ENCODE results near the gene CRTAC1.
A peak's percentile ranks its signal among the peaks of the same experiment; 100 is the strongest.

Gene CRTAC1

DNA sequence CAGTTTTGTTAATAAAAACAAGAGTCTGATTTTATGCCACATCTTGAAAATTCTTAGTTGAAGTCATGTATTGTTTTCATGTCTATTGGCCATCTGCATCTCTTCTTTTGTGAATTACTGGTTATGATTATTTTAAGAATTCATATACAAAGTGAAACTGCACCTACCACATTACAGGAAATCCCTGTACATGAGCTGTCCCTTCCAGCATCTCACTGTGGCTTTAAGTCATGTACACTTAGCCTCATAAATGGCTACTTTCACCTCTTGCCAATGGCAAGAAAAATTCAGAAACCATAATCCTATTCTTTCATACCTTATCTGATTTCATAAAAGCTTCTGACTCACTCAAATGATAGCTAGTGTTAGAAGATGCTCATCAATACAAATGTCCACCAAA lies 48.6 kb downstream of the CRTAC1 start:
- no peak for DNase-seq
- intact Hi-C loops (cut with DNase I), result no loop called here

DNA sequence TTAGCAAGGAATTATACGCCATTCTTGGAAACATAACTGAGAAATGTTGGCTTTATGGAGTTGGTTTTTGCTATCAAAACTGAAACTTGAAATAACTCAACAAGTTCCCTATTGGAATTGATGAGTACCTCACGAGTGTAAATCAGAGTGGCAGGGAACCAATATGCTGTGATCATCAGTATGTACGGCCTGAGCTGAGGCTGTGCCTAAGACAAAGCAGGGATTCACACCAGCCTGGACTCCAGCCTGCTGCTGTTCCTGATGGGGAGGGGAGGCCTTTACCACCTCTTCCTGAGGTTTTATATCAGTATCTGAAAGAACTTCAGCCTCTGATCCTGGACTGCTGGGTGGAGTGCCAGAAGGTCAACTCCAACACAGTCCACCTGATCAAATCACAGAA lies 52.7 kb downstream of the CRTAC1 start:
- intact Hi-C loops (cut with DNase I), result no loop called here
- peak in 31 of 42 donors; percentile 18 to 73 (median 40) for DNase-seq

DNA sequence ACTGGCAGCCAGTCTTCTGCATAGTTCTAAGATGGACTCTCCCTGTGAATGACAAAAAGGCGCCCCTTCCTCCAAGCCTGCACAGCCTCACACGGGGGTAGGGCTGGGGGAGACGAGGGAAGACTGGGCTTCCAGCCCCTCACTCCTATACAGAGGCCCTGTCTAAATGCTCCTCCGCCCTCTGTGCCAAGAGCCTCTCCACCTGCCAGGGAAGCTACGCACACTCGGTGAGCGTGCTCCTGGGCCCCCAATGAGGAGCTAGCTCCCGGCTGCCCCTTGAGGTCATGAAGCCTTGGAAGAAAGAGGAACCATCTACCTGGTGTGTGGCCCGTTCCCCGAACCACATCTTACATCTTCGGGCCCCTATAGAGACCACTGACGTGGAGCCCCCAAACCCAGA lies 54.8 kb downstream of the CRTAC1 start:
- intact Hi-C loops (cut with DNase I), result no loop called here
- no peak for DNase-seq

DNA sequence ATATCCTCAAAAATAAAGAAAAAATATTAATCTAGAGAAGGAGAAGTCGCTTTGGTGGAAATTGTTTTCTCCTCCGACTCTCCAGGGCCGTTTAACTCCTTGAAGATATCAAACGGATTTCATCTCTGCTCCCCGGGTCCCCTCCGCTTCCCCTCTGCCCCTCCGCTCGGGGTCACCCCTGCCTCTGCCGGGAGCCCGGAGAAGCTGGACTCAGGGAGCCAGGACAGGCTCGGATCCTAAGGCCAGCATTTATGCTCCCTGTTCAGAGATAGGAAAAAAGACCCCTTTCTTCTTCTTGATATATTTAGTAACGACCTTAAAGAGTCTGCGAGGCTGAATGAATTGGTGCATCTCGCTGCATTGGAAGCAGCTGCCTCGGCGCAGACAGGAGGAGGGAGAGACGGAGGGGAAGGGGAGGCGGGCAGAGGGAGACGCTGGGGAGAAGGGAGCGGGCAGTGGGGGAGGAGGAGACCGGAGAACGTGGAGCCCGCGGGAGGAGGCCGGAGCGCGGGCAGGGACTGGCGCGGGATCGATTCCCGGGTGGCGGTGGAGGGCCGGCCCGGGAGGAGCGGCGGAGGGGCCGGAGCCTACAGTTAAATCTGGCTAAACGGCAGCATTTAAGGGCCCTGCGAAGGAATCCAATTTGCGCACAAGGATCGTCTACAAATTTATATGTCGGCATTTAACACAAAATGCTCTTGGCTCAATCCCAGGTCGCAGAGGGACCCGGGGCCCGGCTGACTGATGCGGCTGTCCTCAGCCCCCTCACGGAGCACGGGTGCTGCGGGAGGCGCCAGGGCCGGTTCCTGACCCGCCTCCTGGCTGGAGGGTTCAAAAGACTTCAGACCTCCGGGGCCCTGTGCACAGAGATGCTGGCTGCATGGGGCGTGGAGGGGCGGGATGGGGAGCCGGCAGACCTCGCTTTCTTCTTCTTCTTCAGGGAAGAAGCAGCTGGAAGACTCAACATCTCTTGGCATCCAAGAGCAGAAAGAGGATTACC lies 55.6 kb downstream of the CRTAC1 start:
- intact Hi-C loops (cut with DNase I), result no loop called here
- DNase-seq, result peak in 41 of 42 donors; percentile 22 to 78 (median 53)

DNA sequence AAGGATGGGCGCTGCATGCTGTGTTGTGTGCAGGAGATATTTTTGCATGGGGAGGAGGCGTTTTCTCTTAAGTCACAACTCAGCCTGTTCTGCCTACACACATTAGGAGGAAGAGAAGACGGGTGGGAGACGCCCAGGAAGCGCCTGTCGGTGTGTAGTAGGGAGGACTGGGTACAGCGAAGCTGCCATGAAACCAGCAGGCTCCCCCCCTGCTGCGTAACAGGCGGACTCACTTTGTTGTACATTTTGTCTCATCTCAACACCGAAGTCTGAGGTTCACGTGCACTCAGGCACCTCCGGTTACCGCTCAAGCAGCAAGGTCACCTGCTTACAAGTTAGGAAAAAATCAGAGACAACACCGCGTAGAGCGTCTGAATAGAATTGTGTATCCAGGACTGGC lies 56.3 kb downstream of the CRTAC1 start:
- peak; percentile 33 to 91 (median 68) for DNase-seq
- intact Hi-C loops (cut with DNase I), result no loop called here

DNA sequence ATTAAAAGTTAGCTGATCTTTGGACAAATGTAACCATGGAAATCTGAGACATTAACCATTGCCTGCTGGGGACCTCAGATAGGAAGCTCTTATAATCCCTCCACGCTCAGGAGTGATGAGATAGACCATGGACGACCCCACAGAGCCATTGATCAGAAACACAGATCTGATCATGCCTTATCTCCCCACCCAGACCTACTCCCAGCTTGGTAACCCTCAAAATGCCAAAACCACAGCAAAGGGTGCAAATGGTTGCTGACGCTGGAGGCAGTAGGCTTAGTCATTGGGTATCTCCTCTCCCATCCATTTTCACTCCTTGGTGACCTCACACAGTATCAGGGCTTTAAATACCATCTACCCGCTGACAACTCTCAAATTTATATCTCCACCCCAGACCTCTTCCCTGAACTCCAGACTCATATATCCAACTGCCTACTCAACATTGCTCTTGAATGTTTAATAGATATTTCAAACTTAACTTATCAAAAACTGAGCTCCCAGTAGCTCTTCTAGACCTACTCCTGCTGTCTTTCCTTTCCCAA lies 60.8 kb downstream of the CRTAC1 start:
- no peak for DNase-seq
- intact Hi-C loops (cut with DNase I), result no loop called here

DNA sequence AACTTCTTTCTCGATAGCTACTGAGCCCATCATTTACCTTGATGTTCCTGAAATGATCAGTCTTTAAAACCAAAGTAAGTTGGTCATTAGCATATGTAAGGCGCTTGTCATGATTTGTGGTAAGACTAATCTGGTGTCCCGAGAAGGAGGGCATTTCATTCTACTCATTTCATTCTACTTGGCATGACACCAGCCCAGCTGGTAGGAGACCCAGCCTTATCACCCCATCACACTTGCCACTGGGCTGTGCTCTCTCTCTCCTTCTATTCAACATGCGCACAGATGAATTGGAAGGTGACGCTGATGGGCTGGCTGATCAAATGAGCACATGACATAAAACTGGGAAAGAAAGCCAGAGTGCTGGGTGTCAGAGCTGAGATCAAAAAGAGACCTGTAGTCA lies 65.7 kb downstream of the CRTAC1 start:
- intact Hi-C loops (cut with DNase I), result no loop called here
- no peak for DNase-seq

DNA sequence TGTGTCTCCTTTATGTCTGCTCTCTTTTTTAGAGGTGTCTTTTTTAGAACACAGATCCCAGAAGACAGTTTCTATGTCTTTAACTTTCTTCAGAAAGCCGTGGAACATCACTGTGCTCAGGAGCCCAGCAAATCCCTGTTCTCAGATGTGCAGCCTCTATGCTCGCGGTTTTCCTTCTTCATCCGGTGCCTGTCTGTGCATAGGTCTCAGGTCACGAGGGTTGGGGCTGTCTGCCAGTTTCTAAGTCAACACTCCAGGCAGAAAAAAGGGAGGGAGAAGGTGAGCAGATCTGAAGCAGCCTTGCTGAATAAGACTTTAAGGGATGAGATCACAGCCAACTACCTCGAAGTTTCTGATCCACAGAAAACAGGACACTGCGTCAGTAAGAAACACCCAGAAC lies 68.5 kb downstream of the CRTAC1 start:
- DNase-seq, result no peak
- intact Hi-C loops (cut with DNase I), result no loop called here

DNA sequence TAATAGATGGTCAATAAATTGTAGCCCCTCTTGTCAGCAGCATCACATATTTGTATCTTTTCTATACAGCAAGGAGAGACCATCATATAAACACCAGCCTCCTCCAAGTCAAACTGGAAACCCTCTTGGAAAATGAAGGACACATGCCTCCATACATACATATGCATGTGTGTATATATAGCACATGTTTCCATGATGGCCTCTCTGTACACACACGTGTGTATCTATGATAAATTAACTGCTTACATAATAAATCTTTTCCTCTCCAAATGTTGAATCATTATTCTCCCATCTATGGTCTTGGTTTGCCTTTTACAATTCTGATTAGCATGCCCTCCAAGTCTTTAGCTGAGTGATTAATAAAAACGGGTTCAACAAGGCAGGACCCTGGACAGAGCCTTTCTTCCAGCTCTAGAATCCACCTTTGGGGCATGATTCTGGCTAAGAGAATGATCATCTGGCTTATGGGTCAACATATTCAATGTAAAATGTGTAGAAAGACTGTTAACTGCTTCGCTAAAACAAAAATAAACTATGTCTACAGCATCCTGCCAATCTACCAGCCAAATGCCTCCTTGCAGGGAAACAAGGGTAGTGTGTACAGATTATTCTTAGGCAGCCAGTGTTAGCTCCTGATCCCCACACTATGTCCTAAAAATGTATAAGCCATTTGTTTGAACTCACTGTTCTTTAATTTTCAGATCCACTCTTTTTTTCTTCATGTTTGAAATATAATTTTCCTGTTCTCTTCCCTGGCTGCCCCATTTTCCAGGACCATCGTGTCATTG lies 70.0 kb downstream of the CRTAC1 start:
- intact Hi-C loops (cut with DNase I), result no loop called here
- no peak for DNase-seq

DNA sequence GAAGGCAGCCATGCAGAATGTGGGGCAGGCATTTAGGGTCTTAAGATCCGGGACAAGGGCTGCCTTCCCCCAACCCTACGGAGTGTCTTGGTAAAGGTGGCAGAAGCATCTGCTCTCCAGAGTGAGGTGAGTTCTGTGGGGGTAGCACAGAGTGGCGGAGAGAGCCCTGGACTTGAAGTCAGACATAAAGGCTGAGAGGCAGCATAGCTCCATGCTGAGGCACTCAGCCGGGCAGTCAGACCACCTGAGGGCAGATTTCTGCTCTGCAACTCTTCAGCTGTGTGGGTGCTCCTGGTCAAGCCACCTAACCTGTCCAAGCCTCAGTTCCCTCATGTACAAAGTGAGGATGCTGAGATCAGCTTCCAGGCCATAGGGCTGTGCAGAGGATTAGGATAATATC lies 81.0 kb downstream of the CRTAC1 start:
- no peak for DNase-seq
- intact Hi-C loops (cut with DNase I), result no loop called here

DNA sequence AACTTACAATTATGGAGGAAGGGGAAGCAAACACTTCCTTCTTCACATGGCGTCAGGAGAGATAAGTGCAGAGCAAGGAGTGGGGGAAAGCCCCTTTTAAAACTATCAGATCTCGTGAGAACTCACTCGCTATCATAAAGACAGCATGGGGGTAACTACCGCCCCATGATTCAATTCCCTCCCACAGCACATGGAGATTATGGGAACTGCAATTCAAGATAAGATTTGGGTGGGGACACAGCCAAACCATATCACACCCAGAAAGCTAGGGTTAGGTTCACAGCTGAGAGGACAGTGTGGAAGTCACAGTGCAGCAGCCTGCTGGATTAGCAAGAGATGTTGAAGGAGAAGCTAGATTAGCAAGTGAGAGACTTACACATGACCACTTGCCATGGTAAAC lies 81.6 kb downstream of the CRTAC1 start:
- no peak for DNase-seq
- intact Hi-C loops (cut with DNase I), result no loop called here

DNA sequence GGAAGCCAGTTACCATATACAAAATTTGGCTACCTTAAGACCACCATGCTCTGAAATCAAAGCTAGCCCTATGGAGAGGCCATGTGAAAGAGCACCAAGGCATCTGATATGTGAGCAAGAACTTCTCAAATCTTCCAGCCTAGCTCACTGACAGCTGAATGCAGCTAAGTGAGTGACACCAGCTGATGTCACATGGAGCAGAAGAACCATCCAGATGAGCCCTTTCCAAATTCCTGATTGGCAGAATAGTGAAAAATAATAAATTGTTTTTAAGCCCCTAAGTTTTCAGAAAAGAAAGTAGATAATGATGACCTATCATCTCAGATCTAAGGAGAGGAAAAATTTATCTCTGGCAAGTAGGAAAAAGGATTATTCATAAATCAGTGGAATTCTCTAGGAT lies 85.6 kb downstream of the CRTAC1 start:
- no peak for DNase-seq
- intact Hi-C loops (cut with DNase I), result no loop called here

DNA sequence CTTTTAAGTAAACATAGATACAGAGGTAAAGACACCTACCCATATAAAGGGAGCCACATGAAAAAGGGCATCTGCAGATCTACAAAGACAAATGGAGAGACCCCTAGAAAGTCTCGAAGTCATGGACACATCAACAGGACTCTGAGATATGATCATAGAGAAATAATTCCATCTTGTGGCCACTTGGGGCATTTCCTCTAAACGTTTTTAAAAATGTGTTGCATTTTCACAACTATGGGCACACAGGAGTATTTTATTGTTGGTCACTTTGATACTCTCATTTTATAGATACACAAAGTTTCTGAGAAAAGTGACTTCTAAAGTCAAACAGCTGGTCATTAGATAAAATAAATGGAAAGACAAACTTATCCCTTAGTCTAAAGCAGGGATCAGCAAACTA lies 87.1 kb downstream of the CRTAC1 start:
- intact Hi-C loops (cut with DNase I), result no loop called here
- no peak for DNase-seq

DNA sequence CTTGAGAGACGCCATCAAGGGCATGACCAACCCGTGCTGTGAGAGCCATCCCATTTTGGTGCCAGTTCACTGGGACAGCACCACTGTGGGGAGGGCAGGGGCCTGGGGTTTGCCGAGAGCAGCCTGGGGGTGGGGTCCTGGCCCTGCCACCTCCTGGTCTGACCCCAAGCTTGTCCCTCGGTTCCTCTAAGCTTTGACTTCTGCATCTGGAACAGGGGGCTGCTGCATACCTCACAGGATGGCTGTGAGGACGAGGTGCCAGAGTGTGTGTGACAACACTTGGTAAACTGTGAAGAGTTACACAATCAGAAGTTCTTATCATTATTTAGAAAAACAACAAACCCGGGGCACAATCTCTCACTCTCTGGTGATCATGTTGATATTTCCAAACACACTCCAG lies 89.9 kb downstream of the CRTAC1 start:
- no peak for DNase-seq
- intact Hi-C loops (cut with DNase I), result no loop called here

DNA sequence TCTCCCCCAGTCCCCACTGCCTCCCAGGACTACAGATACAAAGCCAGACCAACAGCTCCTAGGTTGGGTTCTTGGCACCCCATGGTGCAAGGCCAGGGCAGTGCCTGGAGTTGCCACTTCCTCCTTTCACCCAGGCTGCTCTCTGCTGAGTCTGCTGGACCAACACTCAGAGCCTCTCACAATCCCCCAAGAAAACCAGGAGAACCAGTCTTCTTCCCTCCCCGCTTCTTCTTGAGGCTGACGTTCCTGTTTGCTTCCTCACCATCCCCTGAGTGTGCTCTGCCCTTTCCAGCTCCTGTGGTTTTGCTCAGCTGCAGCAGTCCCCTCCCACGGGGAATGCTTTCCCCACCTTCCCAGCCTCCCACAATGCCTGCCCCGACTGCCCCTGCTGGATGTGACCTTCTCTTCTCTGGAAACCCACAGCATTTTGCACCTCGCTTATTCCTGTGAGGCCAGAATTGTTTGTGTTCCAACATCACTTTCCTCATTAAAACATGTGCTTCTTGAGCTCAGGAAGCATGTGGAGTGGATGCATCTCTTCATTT lies 90.9 kb downstream of the CRTAC1 start:
- intact Hi-C loops (cut with DNase I), result no loop called here
- no peak for DNase-seq

DNA sequence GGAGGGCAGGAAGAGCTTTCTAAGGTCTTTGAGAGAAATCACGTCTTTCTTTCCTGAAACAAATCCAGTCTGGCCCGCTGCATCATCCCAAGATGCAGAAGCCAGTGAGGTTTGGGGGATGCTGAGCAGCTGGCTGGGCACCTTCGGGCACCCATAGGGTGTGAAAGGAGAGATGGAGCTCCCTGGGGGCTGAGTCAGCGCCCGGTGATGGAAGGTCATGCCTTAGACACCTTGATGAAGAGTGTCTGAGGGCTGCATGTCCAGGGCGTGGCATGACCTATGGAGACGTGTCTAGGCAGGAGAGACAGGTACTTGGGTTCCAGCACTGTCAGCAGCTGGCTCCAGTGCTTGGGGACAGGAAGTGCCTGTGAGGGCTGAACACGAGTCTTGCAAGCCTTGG lies 92.5 kb downstream of the CRTAC1 start:
- no peak for DNase-seq
- intact Hi-C loops (cut with DNase I), result no loop called here

DNA sequence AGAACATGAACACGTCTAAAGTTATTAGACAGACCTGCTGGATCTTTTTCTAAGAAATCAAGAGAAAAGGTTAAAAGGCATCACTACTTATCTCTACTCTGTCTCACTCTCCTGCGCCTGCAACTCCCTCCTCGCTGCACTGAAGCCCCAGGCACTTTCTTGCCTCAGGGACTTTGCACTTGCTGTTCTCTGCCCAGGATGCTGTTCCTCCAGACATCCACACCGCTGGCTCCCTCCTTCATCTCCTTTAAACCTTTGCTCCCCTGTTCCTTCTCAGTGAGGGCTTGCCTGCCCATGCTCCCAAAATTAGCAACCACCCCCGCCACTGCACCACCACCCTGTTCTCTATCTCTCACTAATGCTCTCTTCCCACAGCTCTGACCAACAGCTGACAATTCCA lies 93.4 kb downstream of the CRTAC1 start:
- DNase-seq, result no peak
- intact Hi-C loops (cut with DNase I), result no loop called here

DNA sequence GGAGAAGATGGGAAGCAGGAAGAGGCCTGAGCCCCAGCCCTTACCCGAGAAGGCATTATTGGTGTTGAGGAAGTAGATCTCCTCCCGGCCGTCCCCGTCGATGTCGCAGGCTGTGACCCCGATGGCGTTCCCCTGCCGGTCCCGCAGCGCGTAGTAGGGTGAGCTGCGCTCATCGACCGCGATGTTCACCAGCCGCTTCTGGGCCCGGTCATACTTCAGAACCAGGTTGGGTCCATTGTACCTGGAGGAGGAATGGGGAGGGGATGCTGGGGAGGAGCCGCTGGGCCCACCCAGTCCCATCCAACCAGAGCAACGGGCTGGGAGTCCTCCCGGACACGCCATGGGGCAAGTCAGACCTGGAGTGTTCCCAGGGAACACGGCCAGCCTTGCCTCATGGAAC lies 94.3 kb downstream of the CRTAC1 start:
- intact Hi-C loops (cut with DNase I), result no loop called here
- no peak for DNase-seq

DNA sequence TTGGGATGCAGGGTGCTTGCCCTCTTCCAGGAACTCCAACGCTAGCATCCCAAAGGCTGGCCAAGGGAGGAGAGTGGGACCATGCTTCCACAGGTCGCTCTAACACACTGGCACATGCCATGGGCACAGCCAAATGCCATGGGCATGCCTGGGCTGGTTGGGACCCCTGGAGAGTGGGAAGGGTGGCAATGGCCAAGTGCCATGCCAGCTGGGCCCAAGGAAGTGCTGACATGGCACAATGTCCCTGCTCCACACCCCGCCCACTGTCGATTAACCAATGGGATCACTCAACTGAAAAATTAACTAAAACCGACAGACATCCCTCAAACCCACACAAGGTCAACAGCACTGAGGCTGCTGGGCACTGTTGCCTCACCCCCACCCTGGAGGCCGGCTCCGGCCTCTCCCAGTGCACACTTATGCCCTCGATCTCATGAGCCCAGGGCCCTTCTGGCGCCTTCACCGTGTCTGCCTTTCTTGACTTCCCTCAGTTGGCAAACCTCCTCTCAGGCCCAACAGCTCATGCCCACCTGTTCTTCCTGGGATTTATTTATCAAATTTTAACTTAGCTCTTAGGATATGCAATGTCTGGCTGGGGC lies 97.4 kb downstream of the CRTAC1 start:
- intact Hi-C loops (cut with DNase I), result no loop called here
- DNase-seq, result no peak
